H1 (cell line): ENCODE measurements around the gene RNF157. TPM values are rescaled to one million over a fixed set of nuclear protein-coding genes. Genes with fewer than 3 reads are reported as not detected.

Experiments used
- ASH2L ChIP-seq: fragments of 200-600, 300-600 bp; sonication (generic); IDR thresholded peaks from one replicate; pipeline ENCODE4 v1.7.1; 2017; ENCODE audit warnings: low read length
- CTBP2 ChIP-seq: IDR thresholded peaks from 2 replicates; pipeline ENCODE4 v1.7.0; 2011; ENCODE audit warnings: borderline replicate concordance, mild to moderate bottlenecking, moderate library complexity, mixed read lengths, low read length; ENCODE audit not compliant: insufficient read depth, insufficient read length
- HDAC2 ChIP-seq, 2 experiments: fragments of 300-600 bp in 1 of 2; sonication (generic) in 1 of 2; IDR thresholded peaks; 2 replicates each; pipeline ENCODE4 v1.6.1; 2011 to 2012; ENCODE audit warnings: low read depth in 2 of 2, low read length in 2 of 2, mild to moderate bottlenecking in 2 of 2, moderate library complexity in 2 of 2, borderline replicate concordance in 1 of 2, inconsistent platforms in 1 of 2
- HDAC6 ChIP-seq: IDR thresholded peaks from one replicate; pipeline ENCODE4 v1.7.1; 2012; ENCODE audit warnings: low read depth, mild to moderate bottlenecking, inconsistent platforms, low read length, moderate library complexity
- KDM4A ChIP-seq: IDR thresholded peaks from one replicate; pipeline ENCODE4 v1.7.1; 2012; ENCODE audit warnings: low read depth, mild to moderate bottlenecking, moderate library complexity, low read length, inconsistent platforms; ENCODE audit not compliant: severe bottlenecking
- PHF8 ChIP-seq: fragments of 200-600 bp; sonication (generic); conservative IDR thresholded peaks from 2 replicates; pipeline ENCODE4 v1.7.1; 2012; ENCODE audit warnings: low read depth, mild to moderate bottlenecking, inconsistent platforms, low read length, moderate library complexity
- TBP ChIP-seq: IDR thresholded peaks from 2 replicates; pipeline ENCODE4 v1.6.1; 2011; ENCODE audit warnings: low read depth, low read length, improper control_type of control experiment
- polyA plus RNA-seq, 7 experiments: library from polyadenylated mRNA; depleted of rRNA in 3 of 7; stranded (reverse) in 5 of 7; unstranded in 2 of 7; fragments of >200 nt in 5 of 7; fragments of 200-250 nt in 2 of 7; gene quantifications; 1 replicate in 5 of 7; 2 replicates in 1 of 7; 4 replicates in 1 of 7; pipeline versions ENCODE4 v1.2.1 to v1.2.3, GENCODE V29; 2011 to 2013; ENCODE audit warnings: missing spikeins in 2 of 7, mixed read lengths in 2 of 7
- total RNA-seq: library from RNA; stranded (reverse); fragmentation: NEBNext Ultra II Directional; extraction: Animal tissue kit (Norgen Biotek cat#: 25700); gene quantifications from 2 replicates; pipeline ENCODE4 v1.2.1, GENCODE V29; 2021

Gene RNF157
- total and polyA plus RNA-seq, 2 of the 8 experiments (the other 6 are each of a cell fraction or from before 2014, with no cell fraction given), result 13.4 to 16.7 TPM

DNA sequence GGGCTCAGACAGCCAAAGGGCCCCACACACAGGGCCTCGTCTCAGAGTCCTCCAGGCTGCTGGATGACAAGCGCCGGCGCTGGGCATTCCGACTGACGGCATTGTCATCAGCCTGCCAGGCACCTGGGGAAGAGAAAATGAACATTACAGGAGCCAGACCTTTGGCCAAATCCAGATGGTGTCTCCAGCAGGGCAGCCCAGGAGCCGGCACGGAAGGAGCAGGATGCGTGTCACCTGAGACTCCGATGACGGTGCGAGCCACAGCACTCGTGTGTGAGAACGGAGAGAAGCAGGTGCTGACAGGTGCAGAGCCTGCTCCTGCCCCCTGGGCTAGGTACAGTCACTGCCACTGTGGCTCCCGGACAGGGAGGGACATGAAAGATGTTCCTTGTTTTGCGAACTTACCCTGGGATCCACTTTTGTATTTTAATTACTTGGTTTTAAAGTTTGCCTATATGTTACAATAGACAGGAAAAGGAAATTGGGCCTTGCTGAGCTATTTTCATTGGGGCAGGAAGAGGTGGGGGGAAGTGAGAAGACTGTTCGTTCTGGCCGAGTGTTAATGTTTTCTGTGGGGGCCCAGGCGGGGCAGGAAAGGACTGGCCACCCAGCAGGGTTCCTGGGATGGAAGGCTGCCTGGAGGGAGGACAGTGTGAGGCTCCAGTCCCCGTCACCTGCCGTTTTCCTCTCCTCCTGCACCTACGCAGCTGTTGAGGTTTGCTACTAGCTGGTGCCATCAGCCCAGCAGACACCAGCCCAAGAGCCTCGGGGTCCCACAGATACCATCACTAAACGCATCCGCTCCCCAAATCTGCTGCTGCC, 94.9 kb downstream of the RNF157 start (continued):
- TF ChIP-seq ASH2L (no peak), TBP (no peak), KDM4A (no peak), CTBP2 (no peak), PHF8 (no peak), HDAC2 (IDR thresholded peaks at IDR 0.05; ENCODE audit: borderline replicate concordance in 1 of 2, low read depth in 2 of 2, low read length in 2 of 2) (no peak), HDAC6 (no peak)
- TF ChIP-seq, all 59 proteins: peak for 0
